NCI-H526 treated with DMSO at 0.1 percent for 48 hours (cell line): Measurements from ENCODE around the gene TENT4B.

Experiments
- DNase-seq: peaks from one replicate; lab custom pipeline; 2025; lab: John Stamatoyannopoulos, UW

The TENT4B gene

DNA sequence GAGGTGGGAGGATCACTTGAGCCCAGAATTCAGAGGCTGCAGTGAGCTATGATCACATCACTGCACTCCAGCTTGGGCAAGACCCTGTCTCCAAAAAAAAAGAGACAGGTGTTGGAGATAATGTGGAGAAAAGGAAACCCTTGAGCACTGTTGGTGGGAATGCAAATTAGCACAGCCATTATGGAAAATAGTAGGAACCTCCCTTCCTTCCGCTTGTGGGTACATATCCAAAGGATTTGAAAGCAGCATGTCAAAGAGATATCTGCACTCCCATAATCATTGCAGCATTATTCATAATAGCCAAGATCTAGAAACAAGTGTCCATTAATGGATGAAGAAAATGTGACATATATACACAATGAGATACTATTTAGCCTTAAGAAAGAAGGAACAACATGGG, 103.5 kb downstream of the TENT4B start:
- DNase-seq = peak; percentile 29

DNA sequence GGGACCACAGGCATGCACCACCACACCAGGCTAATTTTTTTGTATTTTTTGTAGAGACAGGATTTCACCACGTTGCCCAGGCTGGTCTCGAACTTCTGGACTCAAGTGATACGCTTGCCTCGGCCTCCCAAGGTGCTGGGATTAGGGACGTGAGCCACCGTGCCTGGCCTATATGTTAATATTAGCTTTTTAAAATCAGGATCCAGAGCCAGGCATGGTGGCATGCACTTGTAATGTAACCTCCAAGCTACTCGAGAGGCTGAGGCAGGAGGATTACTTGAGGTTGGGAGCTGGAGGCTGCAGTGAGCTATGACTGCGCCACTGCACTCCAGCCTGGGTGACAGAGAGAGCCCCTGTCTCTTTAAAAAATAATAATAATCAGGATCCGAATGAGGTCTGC, 104.8 kb downstream of the TENT4B start:
- no peak for DNase-seq

DNA sequence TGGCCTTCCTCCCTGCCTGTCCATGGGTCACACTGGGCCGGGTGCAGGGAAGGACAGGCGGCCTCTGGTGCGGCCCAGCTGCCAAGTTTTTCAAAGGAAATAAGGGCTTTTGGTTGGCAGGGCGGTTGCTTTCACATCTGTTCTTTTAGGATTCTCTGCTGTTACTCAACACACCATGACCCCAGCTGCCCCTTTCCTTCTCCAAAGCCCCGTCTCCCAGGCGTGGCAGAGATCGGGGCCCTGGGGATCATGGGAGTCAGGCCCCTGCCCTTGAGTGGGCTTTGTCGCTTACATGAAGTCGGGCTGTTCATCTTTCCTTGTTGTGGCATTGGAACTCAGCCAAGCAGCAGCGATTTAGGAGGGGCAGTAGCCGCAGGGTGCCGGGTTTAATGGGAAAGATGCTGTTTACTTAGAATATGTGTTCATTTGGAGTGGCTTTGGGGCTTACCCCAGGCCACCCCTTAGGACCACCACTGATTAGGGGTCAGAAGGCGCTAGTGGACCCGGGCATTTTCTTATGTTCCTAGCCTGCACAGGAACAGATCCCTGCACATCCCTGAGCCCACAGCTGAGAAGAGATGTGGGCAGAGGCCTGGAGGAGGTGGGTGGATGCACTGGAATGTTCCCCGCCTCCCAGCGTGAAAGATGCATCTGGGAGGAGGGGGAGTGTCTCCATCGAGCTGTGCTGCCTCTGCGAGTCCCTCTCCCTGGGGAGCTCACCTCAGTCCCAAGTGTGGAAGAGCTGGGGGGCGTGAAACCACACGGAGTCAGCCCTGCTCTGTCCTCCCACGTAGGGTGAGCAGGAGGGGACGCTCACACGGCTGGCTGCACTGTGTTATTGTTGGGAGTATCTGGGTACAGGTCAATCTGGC, 106.5 kb downstream of the TENT4B start:
- DNase-seq = no peak

DNA sequence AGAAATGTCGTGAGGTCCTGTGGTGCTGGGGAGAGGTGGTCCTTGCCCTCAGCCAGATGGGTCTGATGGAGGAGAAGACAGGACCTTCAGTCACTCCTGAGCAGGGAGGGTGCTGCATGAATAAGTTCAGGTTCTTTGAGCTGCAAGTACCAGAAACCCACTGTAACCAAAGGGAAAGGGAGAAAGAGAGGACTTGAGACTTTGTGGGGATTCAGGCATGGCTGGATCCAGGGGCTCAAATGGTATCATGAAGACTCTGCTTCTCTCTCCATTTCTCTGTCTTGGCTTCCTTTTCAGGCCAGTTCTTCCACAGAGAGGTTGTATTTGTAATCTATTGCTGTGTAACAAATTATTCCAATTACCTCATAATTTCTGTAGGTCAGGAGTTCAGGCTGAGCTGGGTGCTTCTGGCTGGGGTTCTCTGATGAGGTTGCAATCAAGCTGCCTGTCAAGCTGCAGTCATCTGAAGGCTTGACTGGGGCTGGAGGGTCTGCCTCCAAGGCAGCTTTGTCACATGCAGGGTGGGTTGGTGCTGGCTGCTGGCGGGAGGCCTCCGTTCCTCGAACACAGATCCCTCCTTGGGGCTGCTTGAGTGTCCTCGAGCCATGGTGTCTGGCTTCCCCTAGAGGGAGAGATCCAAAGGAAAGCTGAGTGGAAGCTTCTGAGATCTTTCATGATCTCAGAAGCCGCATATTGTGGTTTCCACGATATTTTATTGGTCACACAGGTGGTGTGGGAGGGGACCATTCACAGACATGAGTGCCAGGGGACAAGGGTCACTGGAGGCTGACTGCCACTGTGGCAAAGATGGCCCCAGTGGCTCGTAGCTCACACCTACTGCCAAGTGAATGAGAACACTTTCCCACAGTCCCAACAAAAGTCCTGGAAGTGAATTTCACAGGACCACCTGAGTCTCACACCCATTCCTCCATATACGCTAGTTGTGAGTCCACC, 107.4 kb downstream of the TENT4B start:
- no peak for DNase-seq

DNA sequence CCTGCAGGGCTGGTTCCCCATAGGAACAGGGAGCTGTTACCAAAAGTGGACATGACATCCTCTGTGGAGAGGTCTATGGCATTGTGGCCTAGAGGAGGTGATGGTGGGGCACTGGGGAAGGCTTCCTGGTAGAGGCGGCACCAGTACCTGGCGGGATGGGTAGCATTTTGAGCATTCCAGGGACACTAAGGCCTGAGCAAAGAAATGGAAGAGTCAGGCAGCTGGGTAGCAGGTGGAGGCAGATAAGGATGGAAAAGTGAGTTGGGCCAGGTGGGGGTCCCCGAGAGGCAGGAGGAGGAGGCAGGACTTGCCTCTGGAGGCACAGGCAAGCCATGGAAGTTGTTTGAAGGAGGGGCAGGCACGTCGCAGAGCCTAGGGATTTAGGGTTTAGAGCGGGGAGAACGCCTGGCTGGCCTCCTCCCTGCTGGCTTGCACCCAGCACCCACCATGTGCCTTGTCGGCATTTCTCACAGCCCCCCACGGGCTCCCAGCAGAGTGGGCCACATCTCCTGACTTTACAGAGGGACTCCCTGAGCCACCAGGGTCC, 108.1 kb downstream of the TENT4B start:
- no peak for DNase-seq

DNA sequence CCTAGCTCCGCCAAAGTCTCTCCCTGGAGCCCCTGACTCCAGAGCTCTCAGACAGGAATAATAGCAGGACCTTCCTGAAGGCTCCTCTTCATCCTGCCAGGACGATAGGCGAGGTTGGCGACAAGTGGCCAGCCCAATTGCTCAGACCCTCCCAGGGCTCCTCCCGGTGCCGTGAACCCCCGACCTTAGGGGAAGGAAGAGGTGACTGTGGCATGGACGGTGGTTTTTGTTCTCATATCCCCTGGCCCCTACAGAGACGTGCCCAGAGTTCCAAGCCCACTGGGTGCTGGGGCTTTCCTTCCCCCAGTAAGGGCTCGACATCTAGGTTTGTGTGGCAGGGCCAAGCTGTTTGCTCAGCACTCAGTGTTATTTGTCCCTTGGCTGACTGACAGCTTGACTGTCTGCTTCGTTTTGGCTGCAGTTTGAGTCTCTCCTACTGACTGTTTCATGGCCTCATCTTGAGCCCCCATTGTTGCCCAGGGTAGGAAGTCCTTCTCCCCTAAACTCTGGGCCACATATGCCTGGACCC, 108.7 kb downstream of the TENT4B start:
- no peak for DNase-seq

DNA sequence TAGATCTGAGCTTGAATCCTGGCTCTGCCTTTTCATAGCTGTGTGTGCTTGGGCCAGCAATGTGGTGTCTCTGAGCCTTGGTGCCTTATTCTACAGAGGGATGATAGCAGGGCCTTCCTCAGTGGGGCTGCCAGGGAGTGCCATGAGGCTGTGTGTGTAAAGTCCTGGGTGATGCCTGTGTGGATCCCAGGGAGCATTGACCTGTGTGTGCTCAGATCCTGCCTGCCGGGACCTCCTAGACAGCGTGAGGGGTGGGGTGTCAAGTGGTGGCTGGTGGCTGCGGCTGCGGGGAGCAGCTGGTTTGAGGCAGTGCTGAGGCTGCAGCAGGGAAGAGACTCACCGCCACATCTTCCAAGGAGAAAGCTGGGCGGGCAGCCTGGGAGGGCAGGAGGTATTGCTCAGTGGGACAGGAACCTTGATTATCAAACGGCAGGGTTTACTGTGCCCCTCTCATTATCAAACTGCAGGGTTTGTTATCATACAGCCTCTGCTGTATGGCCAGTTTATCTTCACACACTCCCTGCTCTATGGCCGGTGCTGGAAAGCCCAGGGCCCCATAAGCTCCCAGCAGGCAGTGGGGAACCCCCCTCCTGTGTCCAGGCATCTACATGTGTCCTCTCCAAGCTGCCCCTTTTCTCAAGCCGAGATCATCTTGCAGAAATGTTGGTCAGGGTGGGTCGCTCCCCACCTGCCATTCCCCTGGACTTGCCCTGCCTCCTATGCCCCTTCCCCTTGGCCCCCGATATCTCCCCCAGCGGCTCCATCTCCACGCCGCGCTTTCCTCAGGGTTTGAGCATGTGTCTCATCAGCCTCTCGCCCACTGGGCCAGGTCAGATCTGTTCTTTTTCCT, 110.2 kb downstream of the TENT4B start:
- no peak for DNase-seq

DNA sequence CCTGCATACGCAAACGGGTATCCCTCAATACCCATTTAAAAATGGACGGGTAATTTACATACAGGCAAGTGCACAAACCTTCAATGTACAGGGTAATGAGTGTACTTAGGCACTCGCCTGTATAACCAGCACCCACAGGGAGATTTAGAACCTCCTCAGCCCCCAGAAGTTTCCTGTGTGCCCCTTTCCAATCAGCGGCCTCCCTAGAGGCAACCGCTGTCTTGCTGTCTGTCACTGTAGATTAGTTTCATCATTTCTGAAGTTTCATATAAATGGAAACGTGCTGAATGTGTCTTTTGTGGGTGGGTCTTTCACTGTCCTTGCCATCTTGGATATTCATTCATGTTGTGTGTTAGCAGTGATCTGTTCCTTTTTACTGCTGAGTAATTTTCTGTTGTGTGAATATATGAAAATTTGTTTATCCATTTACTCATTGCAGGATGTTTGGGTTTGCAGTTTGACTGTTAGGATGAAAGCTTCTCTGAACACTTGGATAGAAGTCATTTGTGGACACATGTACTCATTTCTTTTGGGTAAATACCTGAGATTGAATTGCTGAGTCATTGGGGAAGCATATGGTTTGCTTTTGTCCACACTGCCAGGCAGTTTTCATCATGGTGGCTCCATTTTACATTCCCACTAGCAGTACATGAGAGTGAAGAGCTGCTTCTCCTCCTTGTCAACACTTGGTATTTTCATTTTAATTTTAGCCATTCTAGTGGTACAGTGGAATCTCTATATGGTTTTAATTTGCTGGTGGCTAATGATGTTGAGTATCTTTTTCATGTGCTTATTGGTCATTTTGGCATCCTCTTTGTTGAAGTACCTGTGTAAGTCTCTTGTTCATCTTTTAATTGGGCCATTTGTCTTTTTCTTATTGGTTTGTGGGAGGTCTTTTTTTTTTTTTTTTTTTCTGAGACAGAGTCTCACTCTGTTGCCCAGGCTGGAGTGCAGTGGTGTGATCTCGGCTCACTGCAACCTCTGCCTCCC, 111.1 kb downstream of the TENT4B start:
- no peak for DNase-seq

DNA sequence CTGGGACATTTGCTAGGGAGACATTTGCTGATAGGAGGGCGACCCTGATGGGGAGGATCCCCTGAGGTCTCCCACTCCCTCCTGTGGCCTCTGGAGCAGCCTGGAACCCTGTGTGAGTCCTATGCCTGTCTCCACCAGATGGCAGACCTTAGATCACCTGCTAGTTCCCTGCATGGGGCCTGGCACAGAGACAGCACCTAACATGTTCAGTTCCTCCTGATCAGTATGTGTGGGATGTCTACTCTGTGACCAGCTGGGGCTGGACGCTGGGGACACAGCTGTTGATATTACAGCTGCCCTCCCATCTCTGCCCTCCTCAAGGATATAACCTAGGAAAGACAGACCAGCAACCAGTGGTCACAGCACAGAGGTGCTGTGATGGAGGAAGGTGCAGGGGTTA, 112.2 kb downstream of the TENT4B start:
- DNase-seq = no peak

DNA sequence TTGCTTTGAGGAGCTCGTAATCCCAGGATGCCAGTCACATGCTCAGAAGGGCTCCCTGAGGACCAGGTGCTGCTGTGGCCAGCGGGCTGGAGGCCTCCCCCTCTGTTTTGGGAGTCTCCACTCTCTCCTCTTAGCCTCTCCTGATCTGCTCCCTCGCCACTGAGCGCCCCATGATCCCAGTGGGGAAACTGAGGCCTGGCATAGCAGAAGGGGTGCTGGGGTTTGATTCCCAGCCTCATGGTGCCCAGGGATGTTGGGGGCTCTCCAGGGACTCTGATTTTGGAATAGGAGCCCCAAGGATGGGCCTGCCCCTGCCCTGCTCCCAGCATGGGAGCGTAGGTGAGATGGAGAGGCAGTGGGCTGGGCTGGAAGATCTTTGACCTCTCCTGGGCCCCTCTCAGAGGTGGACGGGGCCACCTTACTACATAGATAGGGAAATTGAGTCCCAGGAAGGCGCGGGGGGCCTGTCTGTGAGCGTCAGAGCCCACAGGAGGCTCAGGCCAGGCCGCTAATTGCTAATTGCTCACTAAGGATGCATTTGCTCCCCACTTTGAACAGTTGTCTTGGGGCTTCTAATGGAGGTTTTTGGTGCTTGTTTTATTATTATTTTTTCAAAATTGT, 112.7 kb downstream of the TENT4B start:
- no peak for DNase-seq

DNA sequence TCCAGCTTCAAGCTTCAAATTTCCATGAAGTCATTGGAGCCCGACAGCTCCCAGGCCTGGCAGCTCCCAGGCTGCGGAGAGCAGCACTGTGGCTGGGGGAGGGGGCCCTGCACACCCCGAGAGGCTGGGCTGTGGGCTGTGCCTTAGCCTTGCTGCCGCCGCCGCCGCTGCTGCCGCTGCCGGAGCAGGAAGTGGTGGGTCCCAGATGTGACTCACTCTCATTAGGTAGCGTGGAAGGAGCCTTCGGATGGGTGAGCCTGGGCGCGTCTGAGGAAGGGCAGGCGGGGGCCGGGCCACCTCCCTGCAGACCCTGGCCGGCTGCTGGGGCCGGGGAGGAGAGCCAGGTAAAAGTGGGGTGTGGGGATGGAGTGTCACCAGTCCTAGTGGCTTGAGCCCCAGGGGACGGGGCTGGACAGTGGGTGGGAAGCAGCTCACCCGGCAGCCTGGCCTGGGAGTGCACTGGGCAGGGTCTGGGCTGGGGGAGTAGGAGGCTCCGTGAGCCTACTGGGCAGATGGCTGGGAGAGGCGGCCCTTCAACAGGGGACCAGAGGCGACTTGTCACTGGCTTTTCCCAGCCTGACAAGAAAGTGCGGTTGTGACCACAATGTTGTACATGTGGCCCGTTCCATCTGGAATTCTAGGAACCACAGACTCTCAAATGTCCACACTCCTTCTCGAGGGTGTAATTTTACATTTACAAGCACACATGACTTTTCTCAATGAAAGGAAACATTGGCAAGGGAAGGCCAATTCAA, 113.4 kb downstream of the TENT4B start, which contains the start of gene ADCY7:
ADCY7 (plus strand) TSS at position 215 of the 755 bp plus-strand sequence. CDS start 21,629 bp downstream, outside the sequence.
- DNase-seq = no peak

DNA sequence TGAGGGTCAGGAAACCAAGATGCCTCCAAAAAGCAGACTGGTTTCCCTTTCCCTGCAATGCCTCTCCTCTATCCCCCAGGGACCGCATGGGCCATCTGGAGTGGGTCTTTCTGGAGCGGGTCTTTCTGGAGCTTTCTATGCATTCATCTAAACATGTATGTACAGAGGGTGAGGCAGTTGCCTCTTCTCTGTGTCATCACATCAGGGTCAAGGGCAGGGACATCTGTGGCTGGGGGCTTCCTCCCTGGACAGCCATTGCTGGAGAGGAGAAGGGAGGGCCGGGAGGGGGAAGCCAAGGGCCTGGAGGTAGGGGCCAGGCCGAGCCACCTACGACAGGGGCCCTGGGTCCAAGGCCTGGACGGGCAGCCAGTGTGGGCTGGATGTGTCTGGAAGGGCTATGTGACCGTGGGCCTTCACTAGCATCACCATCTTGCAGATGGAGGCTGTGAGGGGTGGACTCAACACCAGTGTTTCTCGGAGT, 114.1 kb downstream of the TENT4B start:
- DNase-seq = no peak

DNA sequence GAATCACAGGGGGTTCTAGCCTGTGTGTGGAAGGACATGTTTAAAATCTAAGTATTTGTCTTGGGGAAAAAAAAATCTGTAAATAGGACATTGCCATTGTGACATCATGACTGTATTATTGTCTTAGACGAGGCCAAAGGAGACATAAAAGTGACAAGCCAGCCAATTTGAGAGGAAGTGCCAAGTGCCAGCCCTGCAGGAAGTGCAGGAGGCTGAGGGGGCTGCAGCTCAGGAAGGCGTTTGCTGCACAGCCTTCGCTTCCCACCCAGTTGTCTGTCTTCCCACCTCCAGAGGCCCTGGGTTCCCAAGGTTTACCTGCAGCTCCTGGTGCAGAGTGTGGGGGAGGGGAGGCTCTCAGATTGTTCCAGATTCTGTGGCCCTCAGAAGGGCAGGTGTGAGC, 114.5 kb downstream of the TENT4B start:
- DNase-seq = no peak

DNA sequence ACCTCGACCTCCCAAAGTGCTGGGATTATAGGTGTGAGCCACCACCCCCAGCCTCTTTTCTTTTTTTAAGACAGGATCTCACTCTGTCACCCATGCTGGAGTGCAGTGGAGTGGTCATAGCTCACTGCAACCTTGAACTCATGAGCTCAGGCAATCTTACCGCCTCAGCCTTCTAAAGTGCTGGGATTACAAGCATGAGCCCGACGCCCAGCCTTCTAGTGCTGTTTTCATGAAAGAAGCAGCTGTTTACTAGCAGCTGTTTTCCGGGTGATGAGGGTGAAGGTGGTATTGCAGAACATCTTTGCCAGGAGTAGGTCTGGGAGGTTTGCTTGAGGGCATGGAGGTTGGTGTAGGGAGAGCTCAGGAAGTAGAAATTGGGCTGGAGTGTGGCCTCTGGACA, 115.2 kb downstream of the TENT4B start:
- DNase-seq = no peak

DNA sequence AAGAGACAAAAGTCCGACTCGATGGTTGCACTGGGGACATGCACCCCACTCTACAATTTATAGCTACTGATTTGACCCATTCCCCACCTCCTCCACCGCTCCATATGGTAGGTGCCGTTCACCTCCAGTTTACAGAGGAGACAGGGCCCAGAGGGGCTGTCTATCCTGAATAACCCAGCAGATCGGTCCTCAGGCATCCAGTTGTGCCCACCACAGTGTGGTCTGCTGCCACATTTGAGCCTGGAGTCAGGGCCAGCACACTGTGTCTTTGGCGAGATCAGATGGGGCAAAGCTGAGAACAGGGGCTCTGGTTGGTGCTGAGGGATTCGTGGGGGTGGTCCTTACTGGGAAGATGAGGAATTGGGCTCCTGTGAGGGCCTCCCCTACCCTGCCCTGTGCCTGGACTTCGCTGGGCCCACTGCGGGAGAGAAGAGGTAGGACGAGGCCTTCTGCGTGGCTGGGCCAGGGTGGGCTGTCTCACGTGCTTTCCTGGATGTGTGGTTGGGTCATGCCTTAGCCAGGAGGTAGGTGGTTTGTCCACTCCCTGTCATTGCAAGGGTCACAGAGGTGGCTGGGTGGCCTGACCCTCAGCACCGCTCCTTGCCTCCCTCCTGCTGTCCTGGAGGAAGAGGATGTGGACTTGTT, 116.1 kb downstream of the TENT4B start:
- no peak for DNase-seq

DNA sequence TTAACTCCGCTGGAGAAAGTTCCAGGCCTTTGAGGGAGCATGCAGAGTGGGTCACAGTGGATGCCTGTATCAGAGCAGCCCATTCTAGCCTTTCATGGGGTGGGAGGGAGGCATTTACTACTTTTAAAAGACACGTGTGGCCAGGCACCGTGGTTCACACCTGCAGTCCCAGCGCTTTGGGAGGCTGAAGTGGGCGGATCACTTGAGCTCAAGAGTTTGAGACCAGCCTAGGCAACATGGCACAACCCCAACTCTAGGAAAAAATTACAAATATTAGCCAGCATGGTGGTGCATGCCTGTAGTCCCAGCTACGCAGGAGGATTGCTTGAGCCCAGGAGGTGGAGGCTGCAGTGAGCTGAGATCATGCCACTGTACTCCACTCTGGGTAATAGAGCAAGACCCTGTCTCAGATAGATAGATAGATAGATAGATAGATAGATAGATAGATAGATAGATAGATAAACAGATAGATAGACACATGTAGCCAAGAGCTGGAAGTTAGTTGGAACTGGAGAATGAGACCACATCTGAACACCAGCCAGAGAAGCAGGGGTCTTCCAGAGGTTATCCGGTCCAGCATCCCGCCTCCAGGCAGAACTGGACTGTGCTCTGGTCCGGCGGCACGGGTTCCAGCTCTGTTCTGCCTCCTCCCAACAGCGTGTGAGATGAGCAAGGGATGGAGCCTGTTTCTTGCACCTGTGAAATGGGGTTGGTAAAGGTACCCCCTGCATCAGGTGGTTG, 116.8 kb downstream of the TENT4B start:
- no peak for DNase-seq

DNA sequence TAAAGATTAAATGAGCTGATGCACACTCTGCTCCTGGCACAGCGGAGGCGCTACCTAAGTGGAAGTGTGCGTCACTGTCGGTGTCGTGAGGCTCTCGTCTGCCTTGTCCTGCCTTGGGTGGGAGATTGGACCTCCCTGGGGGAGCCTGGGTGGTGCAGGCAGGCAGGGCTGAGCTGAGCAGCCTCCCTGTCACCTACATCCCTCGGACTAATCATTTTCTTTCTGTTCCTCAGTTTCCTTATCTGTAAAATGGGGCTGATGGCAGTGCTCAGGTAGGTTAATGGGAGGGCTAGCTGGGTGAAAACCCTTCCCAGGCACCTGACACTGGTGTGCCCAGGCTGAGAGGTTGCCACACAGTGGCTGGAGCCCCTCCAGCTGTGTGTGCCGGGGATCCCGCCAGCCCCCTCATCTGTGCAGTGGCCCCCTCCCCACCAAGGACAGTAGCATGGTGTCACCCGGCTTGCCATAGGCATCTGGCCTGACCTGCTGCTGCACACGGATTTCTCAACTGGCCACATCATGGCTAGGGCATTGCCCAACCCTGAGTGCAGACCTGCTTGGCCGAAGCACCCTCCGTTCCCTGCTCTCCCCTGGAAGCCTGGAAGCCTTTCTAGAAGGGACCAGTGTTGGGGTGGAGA, 117.5 kb downstream of the TENT4B start:
- DNase-seq = no peak
